ENCODE results near the gene SSC4D.
"Not testable (repeated sequence)": the region's sequence is repeated elsewhere in the genome, so short reads cannot be mapped to it uniquely, and the experiment has no call there.

Gene SSC4D

GRCh38 chr7:76380623-76380966, 28.9 kb downstream of the SSC4D start:
- DNase-seq: no peak

GRCh38 chr7:76377186-76377918, 32.1 kb downstream of the SSC4D start:
- DNase-seq: no peak

- no peak for DNase-seq
These were observed 34.2 kb downstream of the SSC4D start for GRCh38 chr7:76375251-76375650.

- no peak for DNase-seq
These were observed 36.3 kb downstream of the SSC4D start for GRCh38 chr7:76372984-76373833.

- DNase-seq: no peak
These were observed 38.1 kb downstream of the SSC4D start for GRCh38 chr7:76371396-76371795.

GRCh38 chr7:76369018-76369417, 40.5 kb downstream of the SSC4D start:
- DNase-seq: no peak

- no peak for DNase-seq
These were observed 41.3 kb downstream of the SSC4D start for GRCh38 chr7:76368190-76368589.

- DNase-seq: no peak
These were observed 45.3 kb downstream of the SSC4D start for GRCh38 chr7:76364198-76364584.

GRCh38 chr7:76363754-76364153, 45.7 kb downstream of the SSC4D start:
- DNase-seq: not testable (repeated sequence)

GRCh38 chr7:76359978-76360638, 49.4 kb downstream of the SSC4D start:
- DNase-seq: no peak

- peak; percentile 97 for DNase-seq
These were observed 50.2 kb downstream of the SSC4D start for GRCh38 chr7:76359111-76359977.

GRCh38 chr7:76358481-76359110, 50.9 kb downstream of the SSC4D start, which contains the start of gene YWHAG:
YWHAG (minus strand) TSS chr7:76358991; CDS start chr7:76358808, 183 bp downstream.
- peak; percentile 87 for DNase-seq

GRCh38 chr7:76358011-76358480, 51.5 kb downstream of the SSC4D start:
- peak; percentile 55 for DNase-seq

- peak; percentile 28 for DNase-seq
These were observed 52.0 kb downstream of the SSC4D start for GRCh38 chr7:76357475-76358010.

- peak; percentile 50 for DNase-seq
These were observed 52.7 kb downstream of the SSC4D start for GRCh38 chr7:76356823-76357222.

GRCh38 chr7:76356115-76356514, 53.4 kb downstream of the SSC4D start:
- DNase-seq: no peak

- DNase-seq: no peak
These were observed 54.3 kb downstream of the SSC4D start for GRCh38 chr7:76354981-76355730.

- DNase-seq: no peak
These were observed 55.0 kb downstream of the SSC4D start for GRCh38 chr7:76354516-76354915.

- no peak for DNase-seq
These were observed 55.8 kb downstream of the SSC4D start for GRCh38 chr7:76353744-76354143.

GRCh38 chr7:76352193-76352592, 57.3 kb downstream of the SSC4D start:
- no peak for DNase-seq

- DNase-seq: no peak
These were observed 58.1 kb downstream of the SSC4D start for GRCh38 chr7:76351372-76351771.
